K562 (cell line): ENCODE data around the gene KCNMB1. TPM values are rescaled to one million over a fixed set of nuclear protein-coding genes. Genes with fewer than 3 reads are reported as not detected.

Source experiments
- ATAC-seq: fragments of 200-7000 bp; cut with Tn5 transposase; 3 replicates; pipeline ENCODE4 v1.9.1; 2020; ENCODE audit warnings: moderate library complexity
- BruUV-seq: library from RNA; stranded (reverse); fragments of 400-500 nt; replicated peaks from 2 replicates; lab custom pipeline; 2021; lab: Mats Ljungman, UMichigan
- CTCF ChIA-PET: fragments of 300-600 bp; formaldehyde crosslinking; extraction: SDS; loops from one replicate; lab custom pipeline; 2021; ENCODE audit warnings: low intra/inter-chr PET ratio; lab: Yijun Ruan, JAX
- POLR2A ChIA-PET: fragments of 300-600, 350-650 bp; sonication (Branson Sonifier 250); formaldehyde crosslinking; extraction: SDS; loops from one replicate; lab custom pipeline; 2021; ENCODE audit warnings: antibody characterized with exemption, inconsistent platforms; lab: Yijun Ruan, JAX
- DNase-seq, 4 experiments: peaks; one replicate each; pipeline versions ENCODE4 v3.0.0 to v3.0.0-alpha.2; 2011 to 2018; ENCODE audit warnings: low spot score in 3 of 4, mixed read lengths in 3 of 4; ENCODE audit errors: extremely low read depth in 1 of 4
- FAIRE-seq: peaks from 2 replicates; lab custom pipeline; 2011; peaks lifted over from hg19 to GRCh38; lab: Jason Lieb, UNC
- H2AFZ ChIP-seq: 2 replicates; pipeline ENCODE4 v1.6.0; 2011; ENCODE audit warnings: low read depth, low read length, control low read depth, inconsistent platforms
- H3K27ac ChIP-seq: fragments of 200-600 bp; 3 replicates; pipeline ENCODE4 v1.8.0; 2011; ENCODE audit warnings: low read depth, mild to moderate bottlenecking, control low read depth, inconsistent platforms, low read length, moderate library complexity, mixed read lengths; ENCODE audit errors: extremely low read depth
- H3K27me3 ChIP-seq, 2 experiments: fragments of 300-600 bp in 1 of 2; 2 replicates in 1 of 2; 3 replicates in 1 of 2; pipeline versions ENCODE4 v1.6.0 to v1.8.0; 2011; ENCODE audit warnings: inconsistent platforms in 2 of 2, low read length in 2 of 2, mild to moderate bottlenecking in 1 of 2, mixed read lengths in 1 of 2, moderate library complexity in 1 of 2; ENCODE audit not compliant: control insufficient read depth in 2 of 2, insufficient read depth in 2 of 2
- H3K36me3 ChIP-seq: fragments of 300-600 bp; 3 replicates; pipeline ENCODE4 v1.8.0; 2011; ENCODE audit warnings: mild to moderate bottlenecking, low read length, inconsistent platforms; ENCODE audit not compliant: control insufficient read depth, insufficient read depth
- H3K4me1 ChIP-seq, 2 experiments: fragments of 200-600 bp in 1 of 2; replicated peaks in 1 of 2; 2 replicates in 1 of 2; 3 replicates in 1 of 2; pipeline versions ENCODE4 v1.5.1 to v1.8.0; 2011; ENCODE audit warnings: inconsistent platforms in 2 of 2, low read length in 2 of 2, mild to moderate bottlenecking in 1 of 2, mixed read lengths in 1 of 2, moderate library complexity in 1 of 2; ENCODE audit not compliant: control insufficient read depth in 2 of 2, insufficient read depth in 2 of 2
- H3K4me2 ChIP-seq: 2 replicates; pipeline ENCODE4 v1.6.1; 2011; ENCODE audit warnings: low read length, control low read depth, inconsistent platforms, mixed read lengths; ENCODE audit not compliant: insufficient read depth
- H3K4me3 ChIP-seq: fragments of 200-600 bp; sonication (generic), shearing (Covaris generic); 2 replicates; pipeline ENCODE4 v1.5.1; 2016; ENCODE audit warnings: control low read depth, inconsistent platforms
- H3K79me2 ChIP-seq: fragments of 200-600 bp; 3 replicates; pipeline ENCODE4 v1.8.0; 2011; ENCODE audit warnings: low read length, inconsistent platforms; ENCODE audit not compliant: control insufficient read depth, insufficient read depth
- H3K9ac ChIP-seq, 2 experiments: 2 replicates each; pipeline versions ENCODE4 v1.6.0 to v1.6.1; 2011; ENCODE audit warnings: low read depth in 2 of 2, low read length in 2 of 2, control low read depth in 1 of 2, inconsistent platforms in 1 of 2, mild to moderate bottlenecking in 1 of 2, mixed read lengths in 1 of 2; ENCODE audit not compliant: insufficient read depth in 1 of 2
- H3K9me1 ChIP-seq: one replicate; pipeline ENCODE4 v1.6.0; 2011; ENCODE audit warnings: inconsistent platforms, mild to moderate bottlenecking, low read length, moderate library complexity; ENCODE audit not compliant: control insufficient read depth, insufficient read depth
- H3K9me3 ChIP-seq: replicated peaks from 2 replicates; pipeline ENCODE4 v1.5.1; 2011; ENCODE audit warnings: low read depth, low read length, inconsistent platforms; ENCODE audit not compliant: control insufficient read depth, insufficient read depth
- H4K20me1 ChIP-seq: replicated peaks from 2 replicates; pipeline ENCODE4 v1.6.1; 2011; ENCODE audit warnings: low read length, inconsistent platforms, mixed read lengths; ENCODE audit not compliant: control insufficient read depth, insufficient read depth
- ATF2 ChIP-seq: sonication (generic); formaldehyde crosslinking; IDR thresholded peaks from 2 replicates; pipeline ENCODE4 v1.8.1; 2022; ENCODE audit warnings: missing genetic modification reagents
- ELF2 ChIP-seq: fragments of 250-450 bp; sonication (Bioruptor Pico); IDR thresholded peaks from 2 replicates; pipeline ENCODE4 v1.5.0; 2021; ENCODE audit warnings: mild to moderate bottlenecking
- FOXK2 ChIP-seq, 2 experiments: fragments of 450-650 bp; IDR thresholded peaks in 1 of 2; conservative IDR thresholded peaks in 1 of 2; 2 replicates each; pipeline ENCODE4 v1.6.1; 2016; ENCODE audit warnings: low read depth in 2 of 2, mild to moderate bottlenecking in 1 of 2
- NBN ChIP-seq: fragments of 450-650 bp; IDR thresholded peaks from 2 replicates; pipeline ENCODE4 v1.6.1; 2016; ENCODE audit warnings: low read depth, mild to moderate bottlenecking
- NR1H2 ChIP-seq: sonication (generic); formaldehyde crosslinking; IDR thresholded peaks from 2 replicates; pipeline ENCODE4 v1.4.0; 2020; ENCODE audit warnings: mild to moderate bottlenecking, missing genetic modification reagents
- RAD51 ChIP-seq: fragments of 450-650 bp; IDR thresholded peaks from 2 replicates; pipeline ENCODE4 v1.7.1; 2016; ENCODE audit warnings: low read depth, mild to moderate bottlenecking, borderline replicate concordance
- SETDB1 ChIP-seq: IDR thresholded peaks from one replicate; pipeline ENCODE4 v1.6.1; 2012; ENCODE audit warnings: low read length, control low read depth, inconsistent platforms
- SMC3 ChIP-seq: conservative IDR thresholded peaks from 2 replicates; pipeline ENCODE4 v1.6.1; 2011; ENCODE audit warnings: low read depth, low read length, improper control_type of control experiment; ENCODE audit not compliant: insufficient read depth
- SRSF9 ChIP-seq: fragments of 200-400 bp; formaldehyde crosslinking; IDR thresholded peaks from 2 replicates; pipeline ENCODE4 v1.6.1; 2017; ENCODE audit warnings: low read depth, low read length, borderline replicate concordance
- WHSC1 ChIP-seq: IDR thresholded peaks from one replicate; pipeline ENCODE4 v1.6.1; 2012; ENCODE audit warnings: low read length, control low read depth, inconsistent platforms
- YY1 ChIP-seq, 3 experiments: IDR thresholded peaks; 2 replicates each; pipeline ENCODE4 v1.6.1; 2011; ENCODE audit warnings: low read length in 2 of 3, mild to moderate bottlenecking in 2 of 3, moderate library complexity in 2 of 3, borderline replicate concordance in 1 of 3, control low read depth in 1 of 3, low read depth in 1 of 3; ENCODE audit not compliant: insufficient read depth in 3 of 3, insufficient replicate concordance in 2 of 3, control insufficient read depth in 1 of 3, insufficient read length in 1 of 3; ENCODE audit errors: extremely low read depth in 1 of 3
- ZBTB11 ChIP-seq, 3 experiments: fragments of 200-800 bp in 1 of 3; fragments of 250-450 bp in 1 of 3; fragments of 450-650 bp in 1 of 3; sonication (Bioruptor Pico) in 1 of 3; sonication (Bioruptor generic) in 1 of 3; formaldehyde crosslinking in 1 of 3; IDR thresholded peaks; 2 replicates each; pipeline versions ENCODE4 v1.6.1 to v1.8.0; 2016 to 2022; ENCODE audit warnings: mild to moderate bottlenecking in 2 of 3, missing genetic modification characterization in 2 of 3, missing compliant biosample characterization in 1 of 3, moderate library complexity in 1 of 3
- ZNF175 ChIP-seq: fragments of 200-800 bp; sonication (Bioruptor generic); IDR thresholded peaks from 2 replicates; pipeline ENCODE4 v1.6.1; 2016; ENCODE audit warnings: low read depth, mild to moderate bottlenecking, missing genetic modification characterization, missing compliant biosample characterization
- ZNF764 ChIP-seq: fragments of 250-450 bp; sonication (Bioruptor Pico); IDR thresholded peaks from 2 replicates; pipeline ENCODE4 v1.4.0; 2020; ENCODE audit warnings: low read depth, mild to moderate bottlenecking, moderate library complexity
- WGBS: fragments of 100-300 bp; shearing (Covaris generic); methylation state at CpG from one replicate; pipeline ENCODE4 v1.1.6; 2016; ENCODE audit warnings: low coverage, mixed read lengths; ENCODE audit not compliant: insufficient coverage; ENCODE audit errors: missing lambda C conversion rate; 5-methylcytosine and 5-hydroxymethylcytosine counted together
- in situ Hi-C: fragments of 300-500 bp; cut with MboI; formaldehyde crosslinking; loops from 4 replicates; pipeline ENCODE4 v1.15.0; 2018; ENCODE audit warnings: inconsistent platforms, mixed read lengths
- intact Hi-C: fragments of 100-400 bp; cut with micrococcal nuclease; formaldehyde crosslinking; loops from 2 replicates; pipeline ENCODE4 v1.14.2; 2022
- polyA plus RNA-seq, 8 experiments: library from polyadenylated mRNA; depleted of rRNA in 4 of 8; stranded (reverse) in 5 of 8; unstranded in 3 of 8; fragments of >200 nt; fragmentation: Nextera tagmentation in 2 of 8; fragmentation: Illumina TruSeq in 1 of 8; extraction: Ambion mirVana in 2 of 8; extraction: Trizol in 1 of 8; gene quantifications; 2 replicates each; pipeline versions ENCODE4 v1.2.1 to v1.2.3, GENCODE V29; 2011 to 2014; ENCODE audit warnings: inconsistent platforms in 1 of 8, missing spikeins in 1 of 8
- total RNA-seq, 7 experiments: library from RNA; depleted of rRNA in 6 of 7; stranded (reverse); fragments of >200 nt in 6 of 7; fragmentation: Illumina TruSeq in 2 of 7; extraction: Trizol in 2 of 7; gene quantifications; 2 replicates each; pipeline versions ENCODE4 v1.2.1 to v1.2.3, GENCODE V29; 2011 to 2021; ENCODE audit warnings: low replicate concordance in 1 of 7

KCNMB1 gene
- total and polyA plus RNA-seq, 9 of the 15 experiments (the other 6 are each of a cell fraction or from before 2014, with no cell fraction given), result not detected

GRCh38 chr5:170333161-170333910, 55.8 kb downstream of the KCNMB1 start:
- no peak for ATAC-seq
- in situ Hi-C loops, result no loop called here
- TF ChIP-seq SMC3 (no peak), ZNF175 (0 out of 2 replicates have a peak, but pooled peaks have one; percentile 16), WHSC1 (no peak), SETDB1 (no peak), ZNF764 (CRISPR knock-in tag) (no peak), NR1H2 (CRISPR knock-in tag) (no peak), ZBTB11 (CRISPR knock-in tag; IDR thresholded peaks at IDR 0.05) (no peak), SRSF9 (no peak), ATF2 (CRISPR knock-in tag) (no peak), RAD51 (no peak), NBN (no peak), YY1 (IDR thresholded peaks at IDR 0.05; ENCODE audit: borderline replicate concordance in 1 of 3, control insufficient read depth in 1 of 3, extremely low read depth in 1 of 3, insufficient read depth in 3 of 3, insufficient read length in 1 of 3, insufficient replicate concordance in 2 of 3, low read depth in 1 of 3, low read length in 2 of 3) (no peak), ELF2 (CRISPR knock-in tag) (no peak), FOXK2 (conservative IDR thresholded peaks at IDR 0.05 in 1 of 2, IDR thresholded peaks at IDR 0.05 in 1 of 2; ENCODE audit: low read depth in 2 of 2) (no peak)

More at GRCh38 chr5:170333161-170333910, 55.8 kb downstream of the KCNMB1 start:
- H3K4me3 ChIP-seq, result no peak overlapping the region
- H3K9me1 ChIP-seq, result no peaks in the 10 kb centered on the region
- no peaks in the 10 kb centered on the region for H4K20me1 ChIP-seq
- H3K27me3 ChIP-seq, result no peaks in the 10 kb centered on the region
- BruUV-seq, result no TSS peak
- H2AFZ ChIP-seq, result peak overlapping the region; percentile 3
- FAIRE-seq (peak; percentile 46), DNase-seq (peak in 1 of 4 experiments; percentile 47)
- H3K27ac ChIP-seq, result peak overlapping the region; percentile 17; the same call in 2 of the 3 replicates
- POLR2A ChIA-PET, result interaction anchor here (0.6 to 1.3 kb wide), 3 partner anchors 27 to 66 kb away, joined by 3 to 5 read pairs (median 4); no protein-coding TSS in a partner anchor
- peak overlapping the region; percentile 34 for H3K4me2 ChIP-seq
- peak overlapping the region in 1 of 2 experiments; percentile 17; a peak in 1 of 4 replicates for H3K9ac ChIP-seq
- H3K79me2 ChIP-seq, result peaks cover 5% of the 10 kb centered on the region; the same call in 1 of the 3 replicates
- CTCF ChIA-PET, result interaction anchor here (0.6 kb wide), 1 partner anchor 596 kb away, joined by 3 read pairs; no protein-coding TSS in a partner anchor
- H3K36me3 ChIP-seq, result no peaks in the 10 kb centered on the region
- WGBS, result 16% methylated on average over 11 of the region's 11 CpGs
- H3K9me3 ChIP-seq, result no peaks in the 10 kb centered on the region
- intact Hi-C loops, result loop anchor here (5.0 kb wide), 1 partner anchor 36 kb away; the partner anchor contains the start of gene LCP2
- peaks cover 7 to 48% of the 10 kb centered on the region in 2 experiments; a peak in 4 of 5 replicates for H3K4me1 ChIP-seq
